ENCODE data around the gene TAC3.

DNA sequence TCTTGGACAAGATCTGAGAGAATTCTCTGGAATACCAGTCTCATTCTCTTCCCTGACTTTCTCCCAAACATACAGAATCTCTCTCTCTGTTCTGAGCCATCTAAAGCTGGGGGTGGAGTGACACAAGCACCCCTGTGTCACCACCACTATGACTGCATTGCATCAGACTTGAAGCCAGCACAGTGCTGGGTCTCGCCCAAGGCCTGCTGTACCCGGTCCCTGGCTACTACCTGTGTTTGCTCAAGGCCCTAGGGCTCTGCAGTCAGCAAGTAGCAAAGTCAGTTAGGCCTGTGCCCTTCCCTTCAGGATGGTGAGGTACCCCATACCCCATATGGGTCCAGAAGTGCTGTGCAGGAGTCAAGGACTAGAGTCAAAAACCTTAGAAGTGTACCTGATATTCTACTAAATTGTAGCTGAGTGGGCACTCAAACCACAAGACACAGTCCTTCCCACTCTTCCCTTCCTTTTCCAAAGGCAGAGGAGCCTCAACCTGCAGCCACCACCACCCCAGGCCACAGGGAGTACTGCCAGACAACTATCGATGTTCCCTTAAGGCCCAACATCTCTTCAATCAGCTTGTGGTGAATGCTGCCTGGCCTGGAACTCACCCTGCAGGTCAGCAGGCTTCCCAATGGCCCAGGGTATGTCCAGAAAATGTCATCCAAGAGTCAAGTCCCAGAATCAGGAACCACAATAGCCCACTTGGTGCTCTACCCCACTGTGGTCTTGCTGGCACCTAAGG, 37.8 kb downstream of the TAC3 start:
- TF ChIP-seq ZNF274 (IDR thresholded peaks at IDR 0.05; ENCODE audit: low read depth, low read length): no peak
- no peak for TF ChIP-seq SUZ12 (IDR thresholded peaks at IDR 0.05; ENCODE audit: extremely low read depth, insufficient read depth, insufficient read length)

All from NT2/D1 (cell line).